Measurements from ENCODE around the gene TNPO3. TPM values are rescaled to one million over a fixed set of nuclear protein-coding genes. Genes with fewer than 3 reads are reported as not detected.

The TNPO3 gene
- total and polyA plus RNA-seq, 10 of the 15 experiments (the other 5 are each of a cell fraction or from before 2014, with no cell fraction given), result 17.6 to 91.8 (median 65.9) TPM

- TF ChIP-seq, protein P1, sequence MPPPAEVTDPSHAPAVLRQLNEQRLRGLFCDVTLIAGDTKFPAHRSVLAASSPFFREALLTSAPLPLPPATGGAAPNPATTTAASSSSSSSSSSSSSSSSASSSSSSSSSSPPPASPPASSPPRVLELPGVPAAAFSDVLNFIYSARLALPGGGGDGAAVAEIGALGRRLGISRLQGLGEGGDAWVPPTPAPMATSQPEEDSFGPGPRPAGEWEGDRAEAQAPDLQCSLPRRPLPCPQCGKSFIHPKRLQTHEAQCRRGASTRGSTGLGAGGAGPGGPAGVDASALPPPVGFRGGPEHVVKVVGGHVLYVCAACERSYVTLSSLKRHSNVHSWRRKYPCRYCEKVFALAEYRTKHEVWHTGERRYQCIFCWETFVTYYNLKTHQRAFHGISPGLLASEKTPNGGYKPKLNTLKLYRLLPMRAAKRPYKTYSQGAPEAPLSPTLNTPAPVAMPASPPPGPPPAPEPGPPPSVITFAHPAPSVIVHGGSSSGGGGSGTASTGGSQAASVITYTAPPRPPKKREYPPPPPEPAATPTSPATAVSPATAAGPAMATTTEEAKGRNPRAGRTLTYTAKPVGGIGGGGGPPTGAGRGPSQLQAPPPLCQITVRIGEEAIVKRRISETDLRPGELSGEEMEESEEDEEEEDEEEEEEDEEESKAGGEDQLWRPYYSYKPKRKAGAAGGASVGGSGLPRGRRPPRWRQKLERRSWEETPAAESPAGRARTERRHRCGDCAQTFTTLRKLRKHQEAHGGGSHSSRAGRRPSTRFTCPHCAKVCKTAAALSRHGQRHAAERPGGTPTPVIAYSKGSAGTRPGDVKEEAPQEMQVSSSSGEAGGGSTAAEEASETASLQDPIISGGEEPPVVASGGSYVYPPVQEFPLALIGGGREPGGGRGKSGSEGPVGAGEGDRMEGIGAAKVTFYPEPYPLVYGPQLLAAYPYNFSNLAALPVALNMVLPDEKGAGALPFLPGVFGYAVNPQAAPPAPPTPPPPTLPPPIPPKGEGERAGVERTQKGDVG (CRISPR knock-in tag; IDR thresholded peaks at IDR 0.05), result no peak
- TF ChIP-seq MTA3 (IDR thresholded peaks at IDR 0.05; ENCODE audit: borderline replicate concordance, low read length), result no peak
- peak; percentile 74; the same call in 1 of the 2 replicates for TF ChIP-seq LARP7 (IDR thresholded peaks at IDR 0.05)
- TF ChIP-seq MYC (IDR thresholded peaks at IDR 0.05; ENCODE audit: insufficient read depth, insufficient read length, insufficient replicate concordance, low read length, severe bottlenecking), result no peak
- no peak for TF ChIP-seq SREBF2 (IDR thresholded peaks at IDR 0.05; ENCODE audit: low read length)
- TF ChIP-seq SMAD5 (IDR thresholded peaks at IDR 0.05; ENCODE audit: low read depth), result no peak; the same call in 1 of the 2 replicates
- no peak; the same call in 1 of the 2 replicates for TF ChIP-seq NBN (IDR thresholded peaks at IDR 0.05)
- no peak for TF ChIP-seq ATF7 (IDR thresholded peaks at IDR 0.05; ENCODE audit: low read depth)
- peak; percentile 68 for TF ChIP-seq SPI1 (IDR thresholded peaks at IDR 0.05; ENCODE audit: borderline replicate concordance, insufficient read depth, low read depth, low read length)
- no peak for TF ChIP-seq PML (IDR thresholded peaks at IDR 0.05; ENCODE audit: low read length)
- no peak for TF ChIP-seq SUPT20H (IDR thresholded peaks at IDR 0.05; ENCODE audit: borderline replicate concordance, control insufficient read depth, low read depth, low read length)
- TF ChIP-seq ZNF622 (IDR thresholded peaks at IDR 0.05), result no peak
- TF ChIP-seq ZNF24 (IDR thresholded peaks at IDR 0.05), result no peak
- TF ChIP-seq GABPA (IDR thresholded peaks at IDR 0.05; ENCODE audit: low read depth), result no peak
- TF ChIP-seq NFYB (IDR thresholded peaks at IDR 0.05; ENCODE audit: insufficient read depth, low read depth, low read length), result no peak
- TF ChIP-seq CBX5 (IDR thresholded peaks at IDR 0.05; ENCODE audit: low read depth), result no peak
- TF ChIP-seq ESRRA (IDR thresholded peaks at IDR 0.05; ENCODE audit: low read length), result no peak
- TF ChIP-seq STAT3 (IDR thresholded peaks at IDR 0.05; ENCODE audit: low read depth, low read length), result no peak
- TF ChIP-seq SMC3 (IDR thresholded peaks at IDR 0.05; ENCODE audit: borderline replicate concordance, low read length), result no peak
- TF ChIP-seq DPF2 (IDR thresholded peaks at IDR 0.05), result peak; percentile 83; the same call in 1 of the 2 replicates
- no peak for TF ChIP-seq EP300 (IDR thresholded peaks at IDR 0.05; ENCODE audit: borderline replicate concordance in 1 of 2, control insufficient read depth in 1 of 2, low read depth in 2 of 2, low read length in 2 of 2)
- peak; percentile 93 for TF ChIP-seq NR2F1 (conservative IDR thresholded peaks at IDR 0.05)
- no peak for TF ChIP-seq RBBP5 (conservative IDR thresholded peaks at IDR 0.05)
- TF ChIP-seq BRCA1 (IDR thresholded peaks at IDR 0.05; ENCODE audit: low read depth, low read length), result no peak
- no peak for TF ChIP-seq ZNF384 (IDR thresholded peaks at IDR 0.05; ENCODE audit: borderline replicate concordance, low read depth, low read length)
- TF ChIP-seq CEBPB (IDR thresholded peaks at IDR 0.05; ENCODE audit: borderline replicate concordance in 1 of 2, low read depth in 2 of 2, low read length in 2 of 2), result no peak
- TF ChIP-seq HDAC6 (IDR thresholded peaks at IDR 0.05; ENCODE audit: unreplicated experiment), result no peak
- TF ChIP-seq MTA2 (IDR thresholded peaks at IDR 0.05; ENCODE audit: low read depth), result peak; percentile 47; the same call in 1 of the 2 replicates
- TF ChIP-seq POU2F2 (IDR thresholded peaks at IDR 0.05; ENCODE audit: borderline replicate concordance, low read depth, low read length), result peak; percentile 45; the same call in 2 of the 3 replicates
- no peak for TF ChIP-seq MAX (IDR thresholded peaks at IDR 0.05; ENCODE audit: low read depth, low read length)
- peak; percentile 11; the same call in 1 of the 2 replicates for TF ChIP-seq POLR2AphosphoS2 (IDR thresholded peaks at IDR 0.05; ENCODE audit: low read depth, low read length)
Observed at GRCh38 chr7:128939075-128939860, 115.6 kb downstream of the TNPO3 start (continued).
